ENCODE data around the gene LARP6. TPM values are rescaled to one million over a fixed set of nuclear protein-coding genes. Genes with fewer than 3 reads are reported as not detected.
"Not testable (repeated sequence)": the region's sequence is repeated elsewhere in the genome, so short reads cannot be mapped to it uniquely, and the experiment has no call there.

The LARP6 gene
- total RNA-seq, 1 experiment from 2014 or later, result 43.6 TPM

DNA sequence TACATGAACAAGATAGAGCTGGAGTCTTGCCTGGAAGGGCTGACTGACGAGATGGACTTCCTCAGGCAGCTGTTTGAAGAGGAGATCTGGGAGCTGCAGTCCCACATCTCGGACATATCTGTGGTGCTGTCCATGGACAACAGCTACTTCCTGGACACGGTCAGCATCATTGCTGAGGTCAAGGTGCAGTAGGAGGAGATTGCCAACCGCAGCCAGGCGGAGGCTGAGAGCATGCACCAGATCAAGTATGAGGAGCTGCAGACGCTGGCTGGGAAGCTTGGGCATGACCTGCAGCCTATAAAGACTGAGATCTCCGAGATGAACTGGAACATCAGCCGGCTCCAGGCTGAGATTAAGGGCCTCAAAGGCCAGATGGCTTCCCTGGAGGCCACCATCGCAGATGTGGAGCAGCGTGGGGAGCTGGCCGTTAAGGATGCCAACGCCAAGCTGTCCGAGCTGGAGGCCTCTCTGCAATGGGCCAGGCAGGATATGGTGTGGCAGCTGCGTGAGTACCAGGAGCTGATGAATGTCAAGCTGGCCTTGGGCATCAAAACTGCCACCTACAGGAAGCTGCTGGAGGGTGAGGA lies 5.5 kb upstream of the LARP6 start:
- no peak for DNase-seq (ENCODE audit: low read depth)

- DNase-seq (ENCODE audit: low read depth), result not testable (repeated sequence)
These were observed 4.8 kb upstream of the LARP6 start for GRCh38 chr15:70858614-70859321.

- no peak for DNase-seq (ENCODE audit: low read depth)
These were observed 3.8 kb upstream of the LARP6 start for GRCh38 chr15:70857562-70858285.

- peak; percentile 92 for DNase-seq (ENCODE audit: low read depth)
These were observed 3.1 kb upstream of the LARP6 start for GRCh38 chr15:70856884-70857561.

DNA sequence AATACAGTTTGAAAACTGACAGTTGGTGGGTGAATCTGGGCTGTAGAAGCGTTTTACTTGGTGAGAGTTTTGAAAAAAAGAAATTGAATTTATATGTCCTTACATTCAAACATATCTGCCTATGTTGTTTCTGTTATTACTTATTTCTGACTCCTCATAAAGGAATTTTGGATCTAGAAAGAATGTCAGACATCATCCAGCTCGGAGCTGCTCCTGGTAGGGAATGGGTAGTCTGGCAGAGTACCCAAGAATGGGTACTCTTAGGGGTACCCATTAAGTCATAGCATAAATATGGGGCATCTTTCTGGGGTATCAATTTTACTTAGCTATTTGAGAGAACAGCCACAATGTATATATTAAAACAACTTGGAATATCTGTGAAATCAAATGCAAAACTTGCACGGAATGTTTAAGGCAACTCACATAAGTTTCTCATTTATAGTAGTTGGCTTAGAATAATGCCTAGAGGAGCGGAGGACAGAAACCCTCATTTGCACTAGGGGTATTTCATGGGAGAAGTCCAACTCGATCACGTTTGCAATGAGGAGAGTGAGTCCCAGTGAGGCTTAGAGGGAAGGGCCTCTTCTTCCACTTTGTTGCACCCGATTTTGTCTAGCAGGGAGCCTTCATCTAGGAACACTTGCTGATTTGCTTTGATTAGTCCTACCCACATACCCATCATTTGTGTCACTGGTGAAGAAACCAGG lies 2.4 kb upstream of the LARP6 start:
- no peak for DNase-seq (ENCODE audit: low read depth)

- no peak for DNase-seq (ENCODE audit: low read depth)
These were observed 1.8 kb upstream of the LARP6 start for GRCh38 chr15:70855764-70856163.

DNA sequence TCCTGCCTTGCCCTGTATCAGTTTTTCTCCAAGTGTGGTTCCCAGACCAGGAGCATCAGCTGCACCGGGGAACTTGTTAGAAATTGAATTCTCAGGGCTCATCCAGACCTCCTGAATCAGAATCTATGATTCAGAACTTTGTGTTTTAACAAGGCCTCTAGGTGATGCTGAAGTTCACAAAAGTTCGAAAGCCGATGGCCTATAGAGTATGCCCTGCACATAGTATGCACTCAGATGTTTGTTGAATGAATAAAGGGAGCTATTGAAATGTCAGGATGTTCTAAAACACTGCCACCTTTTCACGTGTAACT lies 664 bp upstream of the LARP6 start:
- DNase-seq (ENCODE audit: low read depth), result peak; percentile 65

GRCh38 chr15:70853318-70853972 lies 512 bp downstream of the LARP6 start:
- DNase-seq (ENCODE audit: low read depth), result no peak

- peak; percentile 76 for DNase-seq (ENCODE audit: low read depth)
These were observed 1.2 kb downstream of the LARP6 start for GRCh38 chr15:70852501-70853317.

- DNase-seq (ENCODE audit: low read depth), result no peak
These were observed 2.1 kb downstream of the LARP6 start for GRCh38 chr15:70851889-70852288.

DNA sequence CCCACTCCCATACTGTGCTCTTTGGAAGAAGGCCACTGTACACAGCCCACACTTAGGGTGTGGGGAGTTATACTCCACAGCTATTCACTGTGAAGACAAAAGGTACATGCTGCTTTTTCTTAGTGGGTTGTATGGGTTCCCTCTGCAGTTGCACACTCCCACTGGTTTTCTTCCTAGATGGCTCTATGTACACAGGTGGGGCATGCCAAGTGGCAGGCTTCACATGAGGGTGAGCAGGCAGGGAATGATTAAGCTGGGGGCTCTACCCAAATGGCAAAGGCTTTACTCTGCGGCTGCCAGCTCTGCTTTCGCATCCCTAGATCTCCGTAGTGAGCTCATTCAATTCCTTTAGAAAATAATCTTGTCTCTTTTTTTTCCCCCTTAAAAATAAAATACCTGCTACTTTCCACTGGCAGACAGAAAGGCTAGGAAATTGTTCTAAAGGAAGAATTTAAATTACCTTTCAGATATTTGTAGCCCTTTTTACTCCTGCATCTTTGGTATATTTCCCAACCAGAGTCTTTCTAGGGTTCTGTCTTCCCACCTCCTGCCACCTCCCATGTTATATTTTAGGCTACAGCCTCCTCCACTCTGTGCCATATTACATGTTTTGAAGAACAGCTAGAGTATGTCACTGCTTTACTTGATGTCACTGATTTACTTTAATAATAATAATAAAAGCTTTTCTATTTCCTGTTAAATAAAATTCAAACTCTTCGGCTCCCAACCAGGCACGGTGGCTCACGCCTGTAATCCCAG lies 8.2 kb downstream of the LARP6 start:
- no peak for DNase-seq (ENCODE audit: low read depth)

DNA sequence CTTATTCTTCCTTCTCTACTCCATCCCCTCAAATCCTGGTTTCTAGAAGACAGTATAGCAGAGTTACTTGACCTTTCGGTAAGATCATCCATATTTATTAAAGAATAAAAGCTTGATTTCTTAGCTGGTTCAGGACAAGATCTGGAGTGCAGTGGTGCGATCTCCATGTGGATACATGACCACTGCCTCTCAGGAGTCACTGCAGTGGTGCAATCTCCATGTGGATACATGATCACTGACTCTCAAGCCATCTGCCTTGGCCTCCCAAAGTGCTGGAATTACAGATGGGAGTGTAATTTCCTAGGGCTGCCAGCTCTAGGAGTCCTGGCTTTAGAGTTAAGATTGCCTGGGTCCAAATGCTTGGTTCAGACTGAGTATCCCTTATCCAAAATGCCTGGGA lies 16.5 kb downstream of the LARP6 start:
- DNase-seq (ENCODE audit: low read depth), result no peak

GRCh38 chr15:70835841-70836240 lies 18.1 kb downstream of the LARP6 start:
- no peak for DNase-seq (ENCODE audit: low read depth)

GRCh38 chr15:70835415-70835814 lies 18.5 kb downstream of the LARP6 start:
- DNase-seq (ENCODE audit: low read depth), result no peak

DNA sequence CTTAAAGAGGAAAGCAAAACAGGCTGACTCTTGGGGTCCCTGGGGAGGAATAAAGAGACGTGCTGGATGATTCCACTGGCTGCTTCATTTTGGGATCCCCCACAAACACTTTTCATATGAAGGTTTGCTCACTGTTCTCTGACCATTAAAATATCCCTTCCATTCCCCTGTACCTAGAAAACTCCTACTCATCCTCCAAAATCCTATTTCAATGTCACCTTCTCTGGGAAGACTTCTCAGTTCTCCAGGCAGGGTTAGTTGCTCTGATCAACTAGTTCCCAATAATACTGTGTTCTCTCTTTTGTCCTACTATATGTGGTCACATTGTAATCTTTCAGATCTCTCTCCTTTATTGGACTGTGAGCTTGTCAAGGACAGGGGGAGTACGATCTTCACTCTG lies 19.0 kb downstream of the LARP6 start:
- no peak for DNase-seq (ENCODE audit: low read depth)

- peak; percentile 78 for DNase-seq (ENCODE audit: low read depth)
These were observed 19.8 kb downstream of the LARP6 start for GRCh38 chr15:70833861-70834765.

DNA sequence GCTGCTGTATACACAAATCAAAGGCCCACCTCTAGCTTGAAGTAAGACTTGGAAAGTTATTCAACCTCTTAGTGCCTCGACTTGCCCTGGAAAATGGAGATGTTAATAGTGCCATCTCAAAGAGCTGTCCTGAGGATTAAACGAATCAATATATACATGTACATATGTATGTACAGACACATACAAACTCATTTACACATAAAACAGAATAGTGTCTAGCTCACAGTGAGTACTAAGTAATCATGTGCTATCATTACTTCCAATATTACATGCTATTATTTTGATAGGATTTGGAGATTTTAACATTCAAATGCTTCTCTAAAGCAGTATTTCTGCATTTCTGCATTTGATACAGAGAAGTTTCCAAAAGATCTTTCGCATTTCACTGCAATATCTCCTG lies 20.5 kb downstream of the LARP6 start:
- DNase-seq (ENCODE audit: low read depth), result no peak

DNA sequence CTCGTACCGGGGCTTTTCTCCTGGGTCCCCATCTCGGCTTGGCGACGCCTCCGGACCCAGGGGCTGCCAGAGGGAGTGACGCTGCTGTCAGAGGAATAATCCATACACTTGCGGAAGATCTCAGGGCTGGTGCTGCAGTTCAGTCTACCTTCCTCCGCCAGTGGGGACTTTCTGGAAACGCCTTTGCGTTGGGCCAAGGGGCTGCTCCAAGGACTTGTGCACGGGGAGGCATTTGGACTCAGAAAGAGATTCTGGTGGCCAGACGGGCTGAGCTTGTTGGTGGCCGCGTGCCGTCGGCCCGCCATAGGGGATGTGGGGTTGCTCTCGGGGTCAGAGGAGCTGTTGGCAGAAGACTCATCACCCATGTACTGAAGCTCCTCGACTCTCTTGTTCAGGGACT lies 21.8 kb downstream of the LARP6 start:
- DNase-seq (ENCODE audit: low read depth), result no peak
